OCI-LY7 (cell line): Measurements from ENCODE around the gene STX8. TPM values are rescaled to one million over a fixed set of nuclear protein-coding genes. Genes with fewer than 3 reads are reported as not detected.

ENCODE experiments used
- BruUV-seq: library from RNA; stranded (reverse); fragments of 400-500 nt; replicated peaks from 2 replicates; lab custom pipeline; 2021; lab: Mats Ljungman, UMichigan
- CTCF ChIA-PET: fragments of 300-600 bp; sonication (Branson Sonifier 250); formaldehyde crosslinking; loops from one replicate; lab custom pipeline; 2022; ENCODE audit warnings: antibody characterized with exemption; ENCODE audit not compliant: unreplicated experiment; lab: Charles Lee
- POLR2A ChIA-PET: fragments of 300-600 bp; sonication (Branson Sonifier 250); formaldehyde crosslinking; loops from one replicate; lab custom pipeline; 2022; ENCODE audit warnings: antibody characterized with exemption; lab: Charles Lee
- DNase-seq: peaks from one replicate; pipeline ENCODE4 v3.0.0-alpha.2; 2015; ENCODE audit warnings: low spot score
- H2AFZ ChIP-seq: fragments of 200-600 bp; sonication (generic), shearing (Covaris generic); 2 replicates; pipeline ENCODE4 v1.6.1; 2014; ENCODE audit warnings: mild to moderate bottlenecking, antibody characterized with exemption, low read length, moderate library complexity
- H3K27ac ChIP-seq: fragments of 200-600 bp; sonication (generic); 2 replicates; pipeline ENCODE4 v1.5.1; 2014; ENCODE audit warnings: mixed run types, low read depth, mild to moderate bottlenecking, moderate library complexity, low read length, inconsistent platforms; ENCODE audit not compliant: poor library complexity, severe bottlenecking
- H3K36me3 ChIP-seq: fragments of 200-600 bp; sonication (generic); 2 replicates; pipeline ENCODE4 v1.6.1; 2014; ENCODE audit warnings: mild to moderate bottlenecking, antibody characterized with exemption, low read length, moderate library complexity, mixed read lengths; ENCODE audit not compliant: insufficient read depth
- H3K4me1 ChIP-seq: fragments of 200-600 bp; sonication (generic); 2 replicates; pipeline ENCODE4 v1.5.1; 2014; ENCODE audit warnings: mild to moderate bottlenecking, low read length; ENCODE audit not compliant: insufficient read depth, poor library complexity, severe bottlenecking
- H3K4me2 ChIP-seq: fragments of 200-600 bp; sonication (generic); 2 replicates; pipeline ENCODE4 v1.6.1; 2014; ENCODE audit warnings: mild to moderate bottlenecking, low read length
- H3K4me3 ChIP-seq: fragments of 200-600 bp; sonication (generic); 2 replicates; pipeline ENCODE4 v1.5.1; 2014; ENCODE audit warnings: mild to moderate bottlenecking, low read depth, low read length; ENCODE audit not compliant: poor library complexity, severe bottlenecking
- H3K79me2 ChIP-seq: fragments of 200-600 bp; sonication (generic); 2 replicates; pipeline ENCODE4 v1.6.1; 2016; ENCODE audit warnings: low read depth, mild to moderate bottlenecking, low read length, moderate library complexity, mixed read lengths; ENCODE audit not compliant: insufficient read depth
- H3K9me2 ChIP-seq: fragments of 200-600 bp; sonication (generic); 2 replicates; pipeline ENCODE4 v1.6.1; 2016; ENCODE audit warnings: mild to moderate bottlenecking, low read length, mixed read lengths; ENCODE audit not compliant: insufficient read depth
- H3K9me3 ChIP-seq: fragments of 200-600 bp; sonication (generic); 2 replicates; pipeline ENCODE4 v1.6.1; 2014; ENCODE audit warnings: mild to moderate bottlenecking, mixed run types, low read length, mixed read lengths
- H4K20me1 ChIP-seq: fragments of 200-600 bp; sonication (generic); 2 replicates; pipeline ENCODE4 v1.6.1; 2014; ENCODE audit warnings: mild to moderate bottlenecking, antibody characterized with exemption, low read length, moderate library complexity, mixed read lengths; ENCODE audit not compliant: insufficient read depth
- EZH2phosphoT487 ChIP-seq: fragments of 200-600 bp; sonication (generic); IDR thresholded peaks from 2 replicates; pipeline ENCODE4 v1.6.1; 2018; ENCODE audit warnings: low read depth, borderline replicate concordance, mild to moderate bottlenecking, mixed run types, antibody characterized with exemption, low read length, moderate library complexity, mixed read lengths
- intact Hi-C: fragments of 100-400 bp; cut with micrococcal nuclease; formaldehyde crosslinking; loops from one replicate; pipeline ENCODE4 v1.10.0; 2022; ENCODE audit not compliant: unreplicated experiment
- total RNA-seq, 2 experiments: library from RNA; depleted of rRNA in 1 of 2; stranded (reverse); fragments of >200 nt in 1 of 2; shearing (Covaris generic) in 1 of 2; gene quantifications; 2 replicates each; pipeline ENCODE4 v1.2.3, GENCODE V29; 2014 to 2022
- TF ChIP-seq, protein P1 (sequence below): fragments of 200-600 bp; sonication (generic); conservative IDR thresholded peaks from 2 replicates; pipeline ENCODE4 v1.5.1; 2014; ENCODE audit warnings: mild to moderate bottlenecking, antibody characterized with exemption, low read length, moderate library complexity, mixed read lengths

STX8 gene
- total RNA-seq, 2 experiments from 2014 or later = 56.7 to 69.0 TPM

GRCh38 chr17:9487406-9487805, 88.2 kb downstream of the STX8 start:
- CTCF ChIA-PET = no interaction called here
- POLR2A ChIA-PET = no interaction called here
- BruUV-seq = no TSS peak

DNA sequence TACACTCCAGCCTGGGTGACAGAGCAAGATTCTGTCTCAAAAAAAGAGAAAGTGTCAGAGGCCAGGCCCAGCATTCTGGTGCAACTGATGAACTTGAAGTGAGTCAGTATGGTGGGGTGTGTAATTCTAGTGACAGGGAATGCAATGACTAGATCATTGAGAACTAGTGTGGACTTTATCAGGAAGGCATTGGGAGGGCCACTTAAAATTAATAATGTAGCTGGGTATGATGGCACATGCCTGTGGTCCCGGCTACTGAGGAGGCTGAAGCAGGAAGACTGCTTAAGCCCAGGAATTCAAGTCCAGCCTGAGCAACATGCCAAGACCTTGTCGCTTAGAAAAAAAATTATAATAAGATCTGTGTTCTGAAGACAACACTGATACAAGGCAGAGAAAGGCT, 90.8 kb downstream of the STX8 start:
- H3K9me2 ChIP-seq = no peaks in the 10 kb centered on the region
- no peaks in the 10 kb centered on the region for H3K9me3 ChIP-seq
- no peaks in the 10 kb centered on the region for H3K4me1 ChIP-seq
- CTCF ChIA-PET = no interaction called here
- no peaks in the 10 kb centered on the region for H3K36me3 ChIP-seq
- no peak for DNase-seq
- POLR2A ChIA-PET = no interaction called here
- no peak overlapping the region for H2AFZ ChIP-seq
- intact Hi-C loops = no loop called here
- H3K27ac ChIP-seq = no peak overlapping the region
- no TSS peak for BruUV-seq
- TF ChIP-seq, protein P1, sequence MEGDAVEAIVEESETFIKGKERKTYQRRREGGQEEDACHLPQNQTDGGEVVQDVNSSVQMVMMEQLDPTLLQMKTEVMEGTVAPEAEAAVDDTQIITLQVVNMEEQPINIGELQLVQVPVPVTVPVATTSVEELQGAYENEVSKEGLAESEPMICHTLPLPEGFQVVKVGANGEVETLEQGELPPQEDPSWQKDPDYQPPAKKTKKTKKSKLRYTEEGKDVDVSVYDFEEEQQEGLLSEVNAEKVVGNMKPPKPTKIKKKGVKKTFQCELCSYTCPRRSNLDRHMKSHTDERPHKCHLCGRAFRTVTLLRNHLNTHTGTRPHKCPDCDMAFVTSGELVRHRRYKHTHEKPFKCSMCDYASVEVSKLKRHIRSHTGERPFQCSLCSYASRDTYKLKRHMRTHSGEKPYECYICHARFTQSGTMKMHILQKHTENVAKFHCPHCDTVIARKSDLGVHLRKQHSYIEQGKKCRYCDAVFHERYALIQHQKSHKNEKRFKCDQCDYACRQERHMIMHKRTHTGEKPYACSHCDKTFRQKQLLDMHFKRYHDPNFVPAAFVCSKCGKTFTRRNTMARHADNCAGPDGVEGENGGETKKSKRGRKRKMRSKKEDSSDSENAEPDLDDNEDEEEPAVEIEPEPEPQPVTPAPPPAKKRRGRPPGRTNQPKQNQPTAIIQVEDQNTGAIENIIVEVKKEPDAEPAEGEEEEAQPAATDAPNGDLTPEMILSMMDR = no peak
- no peak for TF ChIP-seq EZH2phosphoT487
- H3K4me3 ChIP-seq = no peak overlapping the region
- no peak overlapping the region for H3K4me2 ChIP-seq
- H3K79me2 ChIP-seq = no peaks in the 10 kb centered on the region
- H4K20me1 ChIP-seq = no peaks in the 10 kb centered on the region

More at GRCh38 chr17:9487406-9487805, 88.2 kb downstream of the STX8 start:
- H3K4me1 ChIP-seq = no peaks in the 10 kb centered on the region
- no peak overlapping the region for H3K4me2 ChIP-seq
- no peak overlapping the region for H3K27ac ChIP-seq
- no peak overlapping the region for H2AFZ ChIP-seq
- no peaks in the 10 kb centered on the region for H3K36me3 ChIP-seq
- TF ChIP-seq EZH2phosphoT487 = no peak
- TF ChIP-seq, protein P1 = no peak
- H4K20me1 ChIP-seq = no peaks in the 10 kb centered on the region
- H3K4me3 ChIP-seq = no peak overlapping the region
- no peaks in the 10 kb centered on the region for H3K79me2 ChIP-seq
- no peaks in the 10 kb centered on the region for H3K9me2 ChIP-seq
- no peak for DNase-seq
- intact Hi-C loops = no loop called here
- H3K9me3 ChIP-seq = no peaks in the 10 kb centered on the region; the same call in 1 of the 2 replicates

DNA sequence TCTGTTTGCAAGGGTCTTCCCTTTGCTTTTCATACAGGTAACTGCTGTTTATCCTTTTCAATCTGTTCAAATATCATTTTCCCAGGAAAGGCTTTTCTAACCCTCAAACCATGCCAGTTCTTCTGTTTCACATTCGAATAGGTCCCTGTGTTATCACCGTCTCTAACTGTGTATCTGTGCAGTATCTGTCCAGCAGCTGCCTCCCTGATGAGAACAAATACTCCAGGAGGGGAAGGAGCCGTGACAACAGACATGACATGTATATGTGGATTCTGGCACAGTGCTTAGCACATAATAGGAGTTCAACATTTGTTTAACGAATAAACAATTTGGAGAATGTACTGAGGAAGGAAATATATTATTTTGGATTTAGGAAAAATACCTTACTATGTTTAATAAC, 95.7 kb downstream of the STX8 start:
- TF ChIP-seq EZH2phosphoT487 = no peak
- no peaks in the 10 kb centered on the region for H4K20me1 ChIP-seq
- H3K4me3 ChIP-seq = no peak overlapping the region
- H3K79me2 ChIP-seq = no peaks in the 10 kb centered on the region
- H3K4me2 ChIP-seq = no peak overlapping the region
- ChIA-PET CTCF (no interaction called here), POLR2A (no interaction called here)
- H3K4me1 ChIP-seq = no peaks in the 10 kb centered on the region
- no TSS peak for BruUV-seq
- no peaks in the 10 kb centered on the region for H3K9me2 ChIP-seq
- H2AFZ ChIP-seq = no peak overlapping the region
- H3K27ac ChIP-seq = no peak overlapping the region
- intact Hi-C loops = no loop called here
- no peaks in the 10 kb centered on the region for H3K9me3 ChIP-seq
- DNase-seq = no peak
- H3K36me3 ChIP-seq = no peaks in the 10 kb centered on the region
